ENCODE results near the gene ANKRD24. TPM values are rescaled to one million over a fixed set of nuclear protein-coding genes. Genes with fewer than 3 reads are reported as not detected.

ANKRD24 gene
- polyA plus RNA-seq, 1 experiment = 0.11 TPM

DNA sequence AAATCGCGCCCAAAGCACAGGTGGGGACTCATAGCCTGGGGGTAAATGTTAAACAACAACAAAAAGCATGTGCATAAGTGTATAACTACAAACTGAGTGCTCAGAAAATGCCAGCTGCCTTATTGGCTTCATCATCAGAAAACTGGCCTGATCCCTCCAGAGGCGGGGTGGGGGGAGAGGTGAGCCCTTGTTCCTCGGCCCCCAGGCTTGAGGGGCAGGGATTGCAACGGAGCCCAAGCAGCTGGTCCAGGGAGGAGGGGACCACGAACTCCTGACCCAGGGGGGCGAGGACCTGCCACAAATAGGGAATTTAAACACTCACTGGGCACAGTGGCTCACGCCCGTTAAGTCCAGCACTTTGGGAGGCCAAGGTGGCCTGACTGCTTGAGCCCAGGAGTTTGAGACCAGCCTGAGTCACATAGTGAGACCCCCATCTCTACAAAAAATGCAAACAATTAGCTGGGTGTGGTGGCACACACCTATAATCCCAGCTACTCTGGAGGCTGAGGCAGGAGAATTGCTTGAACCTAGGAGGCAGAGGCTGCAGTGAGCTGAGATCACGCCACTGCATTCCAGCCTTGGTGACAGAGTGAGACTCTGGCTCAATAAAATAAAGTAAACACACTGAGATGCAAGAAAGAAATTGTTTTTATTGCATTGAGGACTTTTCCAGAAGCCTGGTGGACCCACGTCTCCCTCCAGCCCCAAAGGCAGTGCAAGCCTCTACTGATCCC, 8.8 kb upstream of the ANKRD24 start:
- CTCF ChIA-PET = no interaction called here
- POLR2A ChIA-PET = interaction anchor here (0.6 to 0.7 kb wide), 2 partner anchors 33 to 97 kb away, joined by 3 to 4 read pairs; no protein-coding TSS in a partner anchor
- no peak for DNase-seq (ENCODE audit: low read depth, low spot score)
- H3K27me3 ChIP-seq (ENCODE audit: control insufficient read depth, insufficient read depth, low read length) = peaks cover 6% of the 10 kb centered on the region
- no peak overlapping the region for H3K27ac ChIP-seq (ENCODE audit: low read depth, low read length)
- no peak overlapping the region for H3K4me3 ChIP-seq (ENCODE audit: low read depth, low read length)
- no peaks in the 10 kb centered on the region for H3K9me3 ChIP-seq (ENCODE audit: control insufficient read depth, insufficient read depth, low read length)
- TF ChIP-seq, protein P1, sequence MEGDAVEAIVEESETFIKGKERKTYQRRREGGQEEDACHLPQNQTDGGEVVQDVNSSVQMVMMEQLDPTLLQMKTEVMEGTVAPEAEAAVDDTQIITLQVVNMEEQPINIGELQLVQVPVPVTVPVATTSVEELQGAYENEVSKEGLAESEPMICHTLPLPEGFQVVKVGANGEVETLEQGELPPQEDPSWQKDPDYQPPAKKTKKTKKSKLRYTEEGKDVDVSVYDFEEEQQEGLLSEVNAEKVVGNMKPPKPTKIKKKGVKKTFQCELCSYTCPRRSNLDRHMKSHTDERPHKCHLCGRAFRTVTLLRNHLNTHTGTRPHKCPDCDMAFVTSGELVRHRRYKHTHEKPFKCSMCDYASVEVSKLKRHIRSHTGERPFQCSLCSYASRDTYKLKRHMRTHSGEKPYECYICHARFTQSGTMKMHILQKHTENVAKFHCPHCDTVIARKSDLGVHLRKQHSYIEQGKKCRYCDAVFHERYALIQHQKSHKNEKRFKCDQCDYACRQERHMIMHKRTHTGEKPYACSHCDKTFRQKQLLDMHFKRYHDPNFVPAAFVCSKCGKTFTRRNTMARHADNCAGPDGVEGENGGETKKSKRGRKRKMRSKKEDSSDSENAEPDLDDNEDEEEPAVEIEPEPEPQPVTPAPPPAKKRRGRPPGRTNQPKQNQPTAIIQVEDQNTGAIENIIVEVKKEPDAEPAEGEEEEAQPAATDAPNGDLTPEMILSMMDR (IDR thresholded peaks at IDR 0.05; ENCODE audit: low read depth, low read length) = no peak

DNA sequence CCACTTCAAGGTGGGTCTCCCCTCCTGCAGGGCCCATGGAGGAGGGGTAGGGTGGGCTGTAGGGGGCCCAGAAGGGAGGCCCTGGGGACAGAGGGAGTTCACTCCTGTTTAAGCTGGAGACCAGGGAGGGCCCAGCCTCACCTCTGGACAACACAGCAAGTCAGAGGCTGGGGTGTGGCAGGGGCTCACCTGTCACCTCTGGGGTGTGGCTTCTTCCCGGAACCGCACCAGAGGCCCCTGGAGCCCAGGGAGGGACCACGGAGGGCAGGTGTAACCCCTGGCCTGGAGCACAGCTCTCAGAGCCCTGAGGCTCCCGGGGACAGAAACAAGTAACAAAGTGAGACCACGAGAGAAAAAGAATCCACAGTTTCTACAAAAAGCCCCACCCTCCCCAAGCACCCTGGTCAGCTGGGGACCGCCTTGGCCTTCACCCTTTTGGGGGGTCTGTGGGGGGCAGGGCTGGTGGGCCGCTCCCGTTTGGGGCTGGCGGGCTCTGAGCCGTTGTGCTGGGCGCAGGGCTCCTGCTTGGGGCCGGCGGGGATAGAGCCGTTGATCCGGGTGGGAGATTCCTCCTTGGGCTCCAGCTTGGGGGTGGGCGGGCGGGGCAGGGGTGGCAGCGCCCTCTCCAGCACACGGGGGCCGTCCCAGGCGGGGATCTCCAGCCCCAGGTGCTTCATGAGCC, 8.1 kb upstream of the ANKRD24 start:
- Histone ChIP-seq H3K27me3 (ENCODE audit: control insufficient read depth, insufficient read depth, low read length) (peaks cover 6% of the 10 kb centered on the region), H3K9me3 (ENCODE audit: control insufficient read depth, insufficient read depth, low read length) (no peaks in the 10 kb centered on the region; the same call in 1 of the 2 replicates), H3K4me3 (ENCODE audit: low read depth, low read length) (no peak overlapping the region), H3K27ac (ENCODE audit: low read depth, low read length) (no peak overlapping the region)
- ChIA-PET POLR2A (interaction anchor here (0.6 kb wide), 1 partner anchor 34 kb away, joined by 4 read pairs; no protein-coding TSS in a partner anchor), CTCF (no interaction called here)
- TF ChIP-seq, protein P1 (IDR thresholded peaks at IDR 0.05; ENCODE audit: low read depth, low read length) = no peak
- DNase-seq (ENCODE audit: low read depth, low spot score) = no peak

DNA sequence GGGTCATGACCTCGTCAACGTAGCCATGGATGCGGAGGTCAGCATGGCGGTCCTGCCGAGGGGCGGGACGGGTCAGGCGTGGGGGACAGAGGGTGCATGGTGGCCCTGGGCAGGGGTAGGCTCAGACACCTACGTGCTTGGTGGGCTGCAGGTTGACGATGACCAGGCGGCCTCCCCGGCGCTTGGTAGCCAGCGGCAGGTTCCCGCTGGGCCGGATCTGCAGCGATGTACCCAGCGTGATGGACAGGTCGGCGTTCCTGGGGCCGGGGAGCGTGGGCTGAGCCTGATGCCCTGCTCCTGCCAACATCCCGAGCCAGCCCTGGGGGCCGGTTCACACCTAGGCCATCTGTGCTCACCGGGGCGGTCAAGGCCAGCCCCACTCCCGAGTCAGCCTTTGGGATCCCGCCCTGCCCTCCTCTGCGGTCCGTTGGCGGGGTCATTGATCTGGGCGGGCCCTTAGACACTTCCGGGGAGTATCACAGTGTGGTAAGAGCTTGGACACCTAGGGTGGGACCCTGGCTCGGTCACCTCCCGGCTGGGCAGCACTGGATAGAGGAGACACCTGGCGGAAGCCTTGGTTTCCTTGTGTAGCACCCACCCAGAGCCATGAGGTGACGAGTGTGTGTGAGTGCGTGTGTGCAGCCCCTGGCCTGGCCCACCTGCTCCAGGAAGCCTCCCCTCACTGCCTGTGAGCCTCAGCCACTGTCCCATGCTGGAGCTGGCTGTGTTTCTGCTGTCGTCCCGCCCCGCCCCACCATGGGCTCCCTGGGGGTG, 7.4 kb upstream of the ANKRD24 start:
- no peaks in the 10 kb centered on the region; the same call in 1 of the 2 replicates for H3K9me3 ChIP-seq (ENCODE audit: control insufficient read depth, insufficient read depth, low read length)
- ChIA-PET POLR2A (no interaction called here), CTCF (no interaction called here)
- no peak overlapping the region for H3K4me3 ChIP-seq (ENCODE audit: low read depth, low read length)
- TF ChIP-seq, protein P1 (IDR thresholded peaks at IDR 0.05; ENCODE audit: low read depth, low read length) = no peak
- peaks cover 6% of the 10 kb centered on the region for H3K27me3 ChIP-seq (ENCODE audit: control insufficient read depth, insufficient read depth, low read length)
- DNase-seq (ENCODE audit: low read depth, low spot score) = no peak
- no peak overlapping the region for H3K27ac ChIP-seq (ENCODE audit: low read depth, low read length)

DNA sequence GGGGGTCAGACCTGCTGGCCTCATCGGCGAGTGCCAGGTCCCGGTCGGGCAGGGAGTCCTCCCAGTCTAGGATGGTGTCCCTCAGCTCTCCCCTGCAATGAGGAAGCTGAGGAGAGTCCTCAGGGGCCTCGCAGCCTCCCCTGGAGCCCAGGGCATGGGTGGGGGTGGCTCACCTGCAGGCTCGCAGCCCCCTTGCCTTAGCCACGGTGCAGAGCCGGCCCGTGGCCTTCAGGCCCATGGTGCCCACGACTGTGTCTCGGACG, 6.9 kb upstream of the ANKRD24 start:
- H3K9me3 ChIP-seq (ENCODE audit: control insufficient read depth, insufficient read depth, low read length) = no peaks in the 10 kb centered on the region; the same call in 1 of the 2 replicates
- POLR2A ChIA-PET = no interaction called here
- DNase-seq (ENCODE audit: low read depth, low spot score) = no peak
- no peak overlapping the region for H3K4me3 ChIP-seq (ENCODE audit: low read depth, low read length)
- H3K27me3 ChIP-seq (ENCODE audit: control insufficient read depth, insufficient read depth, low read length) = peaks cover 6% of the 10 kb centered on the region
- TF ChIP-seq, protein P1 (IDR thresholded peaks at IDR 0.05; ENCODE audit: low read depth, low read length) = no peak
- CTCF ChIA-PET = no interaction called here
- no peak overlapping the region for H3K27ac ChIP-seq (ENCODE audit: low read depth, low read length)
